ENCODE results near the gene ATP6V0E2.

ATP6V0E2 gene

DNA sequence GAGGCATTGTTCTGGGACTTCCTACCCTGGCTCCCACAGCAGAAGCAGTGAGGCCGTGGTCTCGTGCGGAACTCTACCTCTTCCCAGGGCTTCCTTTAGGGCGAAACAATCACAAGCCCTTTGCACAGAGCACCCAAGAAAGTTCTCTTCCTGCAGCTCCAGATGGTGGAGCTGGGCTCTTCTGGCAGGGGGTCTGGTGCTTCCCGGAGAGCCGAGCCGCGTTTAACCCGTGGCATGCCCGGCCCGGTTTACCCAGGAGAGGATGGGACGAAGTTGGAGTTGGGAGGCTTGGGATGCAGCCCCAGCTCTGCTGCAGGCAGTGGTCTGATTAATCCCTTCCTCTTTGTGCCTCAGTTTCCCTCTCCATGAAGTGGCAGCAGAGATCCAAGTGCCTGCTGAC is 9.0 kb upstream of the ATP6V0E2 start:
- DNase-seq: no peak

DNA sequence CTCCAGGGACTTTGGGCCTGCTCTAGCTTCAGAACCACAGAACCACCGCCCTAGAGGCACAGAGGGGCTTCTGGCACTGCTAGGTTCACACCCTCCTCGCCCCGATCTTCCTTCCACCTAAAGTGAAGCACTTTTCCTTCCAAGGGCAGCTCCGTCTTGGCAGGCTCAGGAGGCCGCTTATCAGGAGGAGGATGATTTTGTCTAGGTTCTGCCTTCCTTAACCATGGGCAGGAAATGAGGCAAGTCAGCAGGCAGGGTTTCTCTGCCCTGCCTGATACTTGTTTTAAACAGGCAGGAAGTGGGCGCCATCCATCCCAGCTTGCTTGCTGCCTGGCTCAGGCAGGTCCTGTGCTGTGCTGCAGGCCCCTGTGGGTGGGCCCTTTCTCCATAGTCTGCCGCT is 8.3 kb upstream of the ATP6V0E2 start:
- no peak for DNase-seq

- DNase-seq: no peak
These were observed 7.5 kb upstream of the ATP6V0E2 start for GRCh38 chr7:149866139-149866778.

- no peak for DNase-seq
These were observed 6.9 kb upstream of the ATP6V0E2 start for GRCh38 chr7:149866779-149867447.

DNA sequence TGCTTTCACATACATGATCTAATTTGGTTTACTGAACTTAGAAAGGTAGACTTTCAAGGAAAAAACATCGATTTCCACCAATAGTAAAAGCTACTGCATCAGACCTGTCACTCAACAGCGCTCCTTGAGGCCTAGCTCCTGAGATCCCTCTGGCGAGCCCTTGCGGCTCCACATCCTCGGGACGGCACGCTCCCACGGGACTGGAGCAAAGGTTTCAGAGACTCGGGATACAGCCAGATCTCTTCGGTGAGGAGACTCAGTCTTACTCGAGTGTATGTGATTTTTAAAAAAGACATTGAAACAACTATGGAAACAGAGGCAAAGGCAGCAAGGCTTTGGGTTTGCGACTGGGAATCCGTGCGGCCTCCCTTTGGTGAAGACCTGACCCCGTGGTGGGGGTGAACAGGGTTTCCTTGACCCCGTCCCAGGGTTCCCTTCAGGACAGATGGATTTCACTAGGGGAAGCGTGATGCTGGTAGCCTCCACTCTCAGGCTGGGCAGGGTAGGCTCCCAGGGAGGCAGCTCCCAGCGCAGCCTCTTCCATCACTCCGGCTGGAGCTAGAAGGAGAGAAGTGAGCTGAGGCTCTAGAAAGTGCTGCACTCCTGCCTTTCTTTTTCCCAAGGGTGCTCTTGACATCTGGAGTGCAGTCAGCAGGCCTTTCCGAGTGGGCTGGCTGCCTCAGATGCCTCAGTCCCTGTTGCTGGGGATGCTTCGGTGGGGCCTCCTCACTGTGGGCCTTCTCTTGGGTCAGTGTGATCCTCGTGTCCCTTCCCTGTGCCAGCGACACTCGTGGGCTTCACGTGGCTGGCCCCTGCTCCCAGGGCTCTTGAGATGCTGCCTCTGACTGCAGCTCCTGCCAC is 5.8 kb upstream of the ATP6V0E2 start:
- peak; percentile 3 for DNase-seq

DNA sequence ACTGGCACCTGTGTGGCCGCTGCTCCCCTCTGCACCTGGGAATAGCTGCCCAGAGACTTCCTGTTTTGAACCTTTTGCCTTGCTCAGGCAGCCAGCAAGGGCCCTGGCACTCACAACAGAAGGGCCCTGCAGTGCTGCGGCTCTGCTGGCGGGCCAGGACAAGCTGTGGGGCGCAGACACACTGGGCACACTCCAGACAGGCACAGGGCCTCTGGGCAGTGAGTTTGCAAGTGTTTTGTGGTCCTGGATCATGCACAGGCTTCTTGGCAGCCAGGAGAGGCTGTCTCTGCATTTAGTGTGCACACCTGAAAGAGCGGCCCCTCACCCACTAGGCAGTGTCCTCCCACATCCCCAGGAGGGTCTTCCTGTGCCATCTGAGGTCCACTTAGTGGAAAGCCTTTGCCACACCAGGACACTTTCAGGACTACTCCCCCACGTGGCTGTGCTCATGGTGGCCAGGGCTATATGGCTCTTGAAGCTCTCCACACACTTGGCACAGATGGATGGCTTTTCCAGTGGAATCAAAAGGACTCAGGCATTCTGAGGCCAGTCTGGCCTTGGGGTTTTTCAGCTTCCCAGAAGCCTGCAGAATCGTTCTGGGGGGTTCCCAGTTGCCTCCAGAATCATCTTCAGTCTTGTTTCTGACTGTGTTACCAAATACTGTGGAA is 5.0 kb upstream of the ATP6V0E2 start:
- no peak for DNase-seq

GRCh38 chr7:149869291-149869650 is 4.5 kb upstream of the ATP6V0E2 start:
- no peak for DNase-seq

DNA sequence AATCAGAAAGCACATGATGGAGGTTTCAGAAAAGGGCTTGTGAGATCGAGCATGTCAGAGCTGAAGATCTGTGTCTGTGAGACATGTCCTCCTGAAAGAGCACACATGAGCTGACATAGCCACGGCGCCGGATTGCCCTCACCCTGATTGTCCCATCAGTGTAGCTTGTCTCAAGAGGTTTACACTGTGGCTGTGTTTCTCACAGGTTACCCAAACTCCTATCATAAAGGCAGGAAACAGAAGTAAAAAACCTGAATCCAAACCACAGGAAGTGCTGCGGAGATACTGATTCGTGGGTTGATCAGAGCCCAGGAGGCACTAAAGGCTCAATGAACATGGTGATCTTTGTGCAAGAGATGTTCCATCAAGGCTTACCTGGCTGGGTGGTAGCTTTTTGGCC is 3.9 kb upstream of the ATP6V0E2 start:
- DNase-seq: no peak

- DNase-seq: no peak
These were observed 3.5 kb upstream of the ATP6V0E2 start for GRCh38 chr7:149870274-149870673.

DNA sequence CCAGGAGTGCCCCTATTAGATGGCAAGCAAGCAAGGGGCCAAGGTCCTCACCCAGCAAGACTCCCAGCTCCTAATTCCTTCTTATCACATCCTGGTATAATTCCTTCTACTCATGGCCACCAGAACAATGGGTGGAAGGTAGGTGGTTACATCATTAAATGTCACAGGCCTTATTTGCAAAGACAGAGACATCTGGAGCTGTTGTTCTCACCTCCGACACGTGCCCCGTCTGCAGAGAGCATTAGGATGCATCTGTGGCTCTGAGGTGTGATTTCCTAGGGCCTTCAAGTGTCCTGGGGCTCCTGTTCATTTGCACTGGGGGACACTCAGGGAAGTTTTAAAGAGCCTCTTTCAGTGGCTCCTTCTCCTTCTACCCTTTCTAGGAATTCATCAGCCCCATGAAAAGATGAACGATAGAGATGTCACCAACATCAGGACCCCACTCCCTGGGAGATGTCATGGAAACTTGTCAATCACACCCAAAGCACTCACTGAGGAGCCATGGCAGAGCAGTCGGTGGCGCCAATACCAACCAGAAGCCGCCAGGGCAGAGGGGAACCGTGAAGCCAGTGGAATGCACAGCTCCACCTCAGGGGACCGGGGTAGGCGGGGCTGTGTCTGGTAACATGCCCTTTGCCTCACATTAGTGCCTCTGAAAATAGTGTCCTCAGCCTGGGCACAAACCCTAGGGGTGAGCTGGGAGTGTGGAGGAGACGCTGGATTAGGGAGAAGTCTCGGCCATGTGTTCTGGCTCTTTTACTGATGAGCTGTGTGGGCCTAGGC is 2.9 kb upstream of the ATP6V0E2 start:
- DNase-seq: no peak

DNA sequence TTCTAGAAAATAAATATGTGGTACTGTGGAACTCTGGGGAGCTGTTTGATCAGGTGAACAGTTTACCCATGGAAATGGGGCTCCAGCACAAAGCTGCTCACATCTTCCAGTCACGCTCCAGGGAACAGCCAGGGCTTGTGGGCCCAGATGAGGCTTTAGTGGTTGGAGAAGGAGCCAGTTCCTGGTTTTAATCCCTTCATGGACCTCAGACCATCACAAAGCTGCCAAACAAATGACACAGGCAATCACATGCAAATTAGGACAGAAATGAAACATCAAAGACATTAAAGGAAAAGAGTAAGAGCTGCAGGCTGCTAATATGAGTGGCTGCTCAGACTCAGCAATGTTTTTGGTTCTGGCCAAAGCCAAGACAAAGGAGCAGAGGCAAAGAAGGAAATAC is 2.2 kb upstream of the ATP6V0E2 start:
- DNase-seq: no peak

DNA sequence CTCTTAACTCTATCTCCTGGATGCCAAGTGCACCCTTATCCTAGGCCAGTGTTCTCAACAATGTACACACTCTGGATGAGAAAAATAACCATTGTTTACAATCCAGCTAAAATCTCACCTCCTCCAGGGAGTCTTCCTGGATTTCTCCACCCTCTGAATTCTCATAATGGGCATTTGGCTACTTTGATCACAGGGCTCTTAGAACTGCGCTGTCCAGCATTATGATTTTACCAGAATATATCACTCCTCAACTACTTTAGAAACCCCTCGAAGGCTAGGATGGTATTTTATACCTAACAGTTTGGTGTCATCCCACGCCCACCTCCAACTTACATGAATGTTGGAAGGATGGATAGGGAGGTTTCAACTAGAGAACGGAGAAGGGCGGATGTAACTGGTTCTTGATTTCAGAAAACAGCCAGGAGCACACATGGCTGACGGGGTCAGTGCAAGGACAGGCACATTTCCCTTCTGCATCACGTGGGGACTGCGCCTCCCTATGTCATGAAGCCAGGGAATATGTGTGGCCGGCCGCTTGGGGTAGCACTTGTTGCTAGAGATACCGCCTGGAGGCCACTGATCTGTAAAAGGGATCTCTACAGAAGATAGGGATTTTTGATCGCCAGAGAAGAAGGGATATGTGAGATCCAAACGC is 1.2 kb upstream of the ATP6V0E2 start:
- DNase-seq: peak; percentile 55

GRCh38 chr7:149873970-149874643 is 338 bp downstream of the ATP6V0E2 start:
- peak; percentile 52 for DNase-seq

- no peak for DNase-seq
These were observed 867 bp downstream of the ATP6V0E2 start for GRCh38 chr7:149874644-149875028.

DNA sequence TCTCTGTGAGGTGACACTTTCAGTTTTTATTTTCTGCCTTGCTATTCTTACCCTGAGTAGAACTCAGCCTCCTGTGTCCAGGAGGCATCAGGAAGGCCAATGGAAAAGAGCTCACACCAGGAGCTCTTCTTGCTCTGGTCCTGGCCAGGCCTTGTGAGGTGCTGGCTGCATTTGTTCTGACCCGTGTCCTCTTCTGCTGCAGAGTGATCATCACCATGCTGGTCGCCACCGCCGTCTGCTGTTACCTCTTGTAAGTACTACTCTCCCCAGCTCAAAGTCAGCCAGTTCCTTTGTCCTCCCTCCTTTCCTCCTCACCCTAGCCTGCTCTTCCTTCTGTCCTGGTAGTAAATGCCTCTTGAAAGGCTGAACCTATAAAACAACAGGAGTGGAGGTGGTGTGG is 1.6 kb downstream of the ATP6V0E2 start:
- no peak for DNase-seq

- DNase-seq: no peak
These were observed 4.2 kb downstream of the ATP6V0E2 start for GRCh38 chr7:149877890-149878522.

DNA sequence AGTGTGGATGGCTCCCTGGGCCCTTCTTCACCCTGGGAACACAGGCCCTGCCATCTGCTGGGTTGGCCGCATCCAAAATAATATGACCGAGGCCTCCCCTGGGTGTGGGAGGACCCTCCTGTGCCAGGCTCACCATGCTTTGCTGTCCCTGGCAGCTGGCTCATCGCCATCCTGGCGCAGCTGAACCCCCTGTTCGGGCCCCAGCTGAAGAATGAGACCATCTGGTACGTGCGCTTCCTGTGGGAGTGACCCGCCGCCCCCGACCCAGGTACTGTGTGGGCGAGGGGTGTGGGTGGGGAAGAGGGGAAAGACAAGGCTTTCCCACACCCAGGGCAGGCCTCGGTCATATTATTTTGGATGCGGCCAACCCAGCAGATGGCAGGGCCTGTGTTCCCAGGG is 4.8 kb downstream of the ATP6V0E2 start:
- no peak for DNase-seq

DNA sequence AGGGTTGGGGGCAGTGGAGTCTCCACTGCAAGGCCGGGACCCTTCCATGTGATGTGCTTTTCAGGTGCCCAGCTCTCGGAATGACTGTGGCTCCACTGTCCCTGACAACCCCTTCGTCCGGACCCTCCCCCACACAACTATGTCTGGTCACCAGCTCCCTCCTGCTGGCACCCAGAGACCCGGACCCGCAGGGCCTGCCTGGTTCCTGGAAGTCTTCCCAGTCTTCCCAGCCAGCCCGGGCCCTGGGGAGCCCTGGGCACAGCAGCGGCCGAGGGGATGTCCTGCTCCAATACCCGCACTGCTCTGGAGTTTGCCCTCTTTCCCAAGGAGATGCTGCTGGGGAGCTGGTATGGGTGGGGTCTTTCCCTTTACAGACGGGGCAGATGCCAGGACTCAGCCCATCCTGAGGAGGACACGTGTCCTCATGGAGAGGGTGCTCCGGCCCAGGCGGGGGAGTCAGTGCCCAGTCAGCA is 5.5 kb downstream of the ATP6V0E2 start:
- no peak for DNase-seq

DNA sequence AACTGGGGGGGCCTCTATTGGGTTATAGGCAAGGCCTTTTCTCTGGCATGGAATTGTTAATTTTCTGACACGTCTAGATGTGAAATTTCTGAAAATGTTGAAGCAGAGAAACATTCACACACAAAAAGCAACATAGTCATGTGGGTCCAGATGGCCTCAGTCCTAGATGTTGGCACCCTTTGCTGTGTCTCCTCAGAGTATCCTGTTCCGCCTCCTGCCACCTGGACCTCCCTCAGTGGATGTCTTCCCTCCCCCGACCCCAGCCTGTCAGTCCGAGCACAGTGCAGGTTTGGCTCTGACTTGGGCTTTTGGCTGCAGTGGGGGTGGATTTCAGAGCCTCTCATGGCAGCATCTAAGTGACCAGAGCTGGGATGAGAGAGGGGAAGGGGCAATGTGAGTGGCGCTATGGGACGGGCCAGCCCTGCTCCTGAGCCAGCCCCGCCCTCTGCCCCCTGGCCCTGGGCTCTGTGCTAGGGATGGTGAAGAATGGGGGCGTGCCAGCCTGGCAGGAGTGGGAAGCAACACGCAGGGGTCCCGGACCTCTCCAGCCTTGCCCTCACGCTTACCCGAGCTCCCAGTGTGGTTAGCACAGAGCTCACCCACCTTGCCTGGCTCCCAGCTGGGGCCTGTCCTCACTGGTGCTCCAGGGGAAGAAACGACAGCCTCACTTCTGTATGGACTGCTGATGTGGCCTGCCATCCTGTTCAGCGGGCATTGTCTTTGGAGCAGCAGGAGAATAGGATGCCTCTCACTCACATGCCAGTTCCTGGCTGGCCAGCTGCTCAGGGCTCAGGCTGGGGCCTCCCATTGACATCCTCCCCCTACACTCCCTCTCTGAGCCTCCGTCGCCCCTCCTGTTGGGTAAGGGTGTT is 6.2 kb downstream of the ATP6V0E2 start:
- no peak for DNase-seq

Measured in DMS79 treated with DMSO at 0.1 percent for 48 hours (cell line).